Measurements from ENCODE around the gene NXPH1. TPM values are rescaled to one million over a fixed set of nuclear protein-coding genes. Genes with fewer than 3 reads are reported as not detected.

Gene NXPH1
- total RNA-seq, 4 donors from 2014 or later: not detected

GRCh38 chr7:8783229-8783628, 349.8 kb downstream of the NXPH1 start:
- WGBS: 31% methylated on average over 2 of the region's 2 CpGs
- TF ChIP-seq EP300 (IDR thresholded peaks at IDR 0.05) (no peak), POLR2A (IDR thresholded peaks at IDR 0.05) (no peak), CTCF (IDR thresholded peaks at IDR 0.05) (no peak), POLR2AphosphoS5 (IDR thresholded peaks at IDR 0.05) (no peak)

GRCh38 chr7:8785081-8785480, 351.7 kb downstream of the NXPH1 start:
- Histone ChIP-seq H3K4me3 (no peak overlapping the region), H3K36me3 (no peaks in the 10 kb centered on the region), H3K27me3 (no peaks in the 10 kb centered on the region), H3K4me1 (no peaks in the 10 kb centered on the region), H3K27ac (no peak overlapping the region), H3K9me3 (no peaks in the 10 kb centered on the region)
- no peak for DNase-seq (ENCODE audit: low spot score in 2 of 2)
- TF ChIP-seq CTCF (IDR thresholded peaks at IDR 0.05): no peak
- no peak for TF ChIP-seq EP300 (IDR thresholded peaks at IDR 0.05)

More at GRCh38 chr7:8783229-8783628, 349.8 kb downstream of the NXPH1 start:
- Histone ChIP-seq H3K4me3 (no peak overlapping the region), H3K9me3 (no peaks in the 10 kb centered on the region), H3K4me1 (no peaks in the 10 kb centered on the region), H3K27me3 (no peaks in the 10 kb centered on the region), H3K36me3 (no peaks in the 10 kb centered on the region), H3K27ac (no peak overlapping the region)
- DNase-seq (ENCODE audit: low spot score in 2 of 2): no peak

GRCh38 chr7:8800986-8801385, 367.6 kb downstream of the NXPH1 start:
- WGBS: 97% methylated on average over 4 of the region's 4 CpGs
- no peaks in the 10 kb centered on the region for H3K9me3 ChIP-seq
- no peaks in the 10 kb centered on the region for H3K27me3 ChIP-seq
- no peak overlapping the region for H3K27ac ChIP-seq
- H3K4me3 ChIP-seq: no peak overlapping the region
- no peak for DNase-seq (ENCODE audit: low spot score in 2 of 2)
- no peak for TF ChIP-seq POLR2A (IDR thresholded peaks at IDR 0.05)
- no peak for TF ChIP-seq CTCF (IDR thresholded peaks at IDR 0.05)
- TF ChIP-seq EP300 (IDR thresholded peaks at IDR 0.05): no peak
- no peak for TF ChIP-seq POLR2AphosphoS5 (IDR thresholded peaks at IDR 0.05)
- H3K36me3 ChIP-seq: no peaks in the 10 kb centered on the region
- H3K4me1 ChIP-seq: no peaks in the 10 kb centered on the region

Other genes with a start within 250 kb of the NXPH1 start
- 100 to 1,000 TPM in 1 of 4 donors, 10 to 100 TPM in 3; 22.3 to 140 (median 38.8) TPM for gene ICA1, start 171.4 kb upstream of the NXPH1 start, total RNA-seq